ENCODE measurements around the gene ZRANB3.
"Not testable (repeated sequence)": the region's sequence is repeated elsewhere in the genome, so short reads cannot be mapped to it uniquely, and the experiment has no call there.

Gene ZRANB3

DNA sequence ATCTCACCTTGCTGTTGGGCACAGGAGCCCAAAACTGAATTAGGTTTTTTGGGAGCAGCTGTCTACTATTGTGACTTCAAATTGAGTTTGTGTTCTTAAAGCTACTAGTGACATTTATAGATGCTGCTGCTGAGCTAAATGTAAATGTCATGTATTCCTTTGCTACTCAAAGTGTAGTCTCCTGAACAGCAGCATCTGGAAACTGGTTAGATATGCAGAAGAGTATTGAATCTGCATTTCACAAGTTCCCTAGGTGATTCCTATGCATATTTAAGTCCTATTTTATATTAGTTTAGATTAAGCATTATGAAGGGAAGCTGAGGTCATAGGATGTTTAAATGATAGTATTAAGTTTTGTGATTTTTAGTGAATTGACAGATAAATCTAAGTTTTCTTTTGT is 411.4 kb downstream of the ZRANB3 start:
- H4K20me1 ChIP-seq (ENCODE audit: insufficient read depth, low read length, poor library complexity, severe bottlenecking), result no peaks in the 10 kb centered on the region
- H3K36me3 ChIP-seq (ENCODE audit: insufficient read depth, low read length), result peaks cover 26% of the 10 kb centered on the region; the same call in 1 of the 2 replicates
- H3K9me2 ChIP-seq (replicated peaks; ENCODE audit: low read depth, low read length), result no peaks in the 10 kb centered on the region
- H2AFZ ChIP-seq (ENCODE audit: low read length), result no peak overlapping the region
- no peak overlapping the region for H3K9ac ChIP-seq (ENCODE audit: low read depth, low read length, poor library complexity, severe bottlenecking)
- no peak overlapping the region for H3K4me3 ChIP-seq (ENCODE audit: low read length, poor library complexity, severe bottlenecking)
- H3K27me3 ChIP-seq (ENCODE audit: insufficient read depth, low read length, poor library complexity, severe bottlenecking), result no peaks in the 10 kb centered on the region
- no peak for TF ChIP-seq EZH2phosphoT487 (IDR thresholded peaks at IDR 0.05; ENCODE audit: borderline replicate concordance)
- TF ChIP-seq, protein P1, sequence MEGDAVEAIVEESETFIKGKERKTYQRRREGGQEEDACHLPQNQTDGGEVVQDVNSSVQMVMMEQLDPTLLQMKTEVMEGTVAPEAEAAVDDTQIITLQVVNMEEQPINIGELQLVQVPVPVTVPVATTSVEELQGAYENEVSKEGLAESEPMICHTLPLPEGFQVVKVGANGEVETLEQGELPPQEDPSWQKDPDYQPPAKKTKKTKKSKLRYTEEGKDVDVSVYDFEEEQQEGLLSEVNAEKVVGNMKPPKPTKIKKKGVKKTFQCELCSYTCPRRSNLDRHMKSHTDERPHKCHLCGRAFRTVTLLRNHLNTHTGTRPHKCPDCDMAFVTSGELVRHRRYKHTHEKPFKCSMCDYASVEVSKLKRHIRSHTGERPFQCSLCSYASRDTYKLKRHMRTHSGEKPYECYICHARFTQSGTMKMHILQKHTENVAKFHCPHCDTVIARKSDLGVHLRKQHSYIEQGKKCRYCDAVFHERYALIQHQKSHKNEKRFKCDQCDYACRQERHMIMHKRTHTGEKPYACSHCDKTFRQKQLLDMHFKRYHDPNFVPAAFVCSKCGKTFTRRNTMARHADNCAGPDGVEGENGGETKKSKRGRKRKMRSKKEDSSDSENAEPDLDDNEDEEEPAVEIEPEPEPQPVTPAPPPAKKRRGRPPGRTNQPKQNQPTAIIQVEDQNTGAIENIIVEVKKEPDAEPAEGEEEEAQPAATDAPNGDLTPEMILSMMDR (conservative IDR thresholded peaks at IDR 0.05; ENCODE audit: low read length), result no peak
- H3K4me2 ChIP-seq (ENCODE audit: low read depth, low read length, poor library complexity, severe bottlenecking), result no peak overlapping the region
- H3F3A ChIP-seq (ENCODE audit: low read depth), result no peaks in the 10 kb centered on the region
- no peaks in the 10 kb centered on the region for H3K9me3 ChIP-seq (ENCODE audit: insufficient read depth, low read depth, low read length)
- no peaks in the 10 kb centered on the region for H3K4me1 ChIP-seq (ENCODE audit: insufficient read depth, low read length, poor library complexity, severe bottlenecking)
- H3K79me2 ChIP-seq (ENCODE audit: insufficient read depth, low read length), result no peaks in the 10 kb centered on the region

DNA sequence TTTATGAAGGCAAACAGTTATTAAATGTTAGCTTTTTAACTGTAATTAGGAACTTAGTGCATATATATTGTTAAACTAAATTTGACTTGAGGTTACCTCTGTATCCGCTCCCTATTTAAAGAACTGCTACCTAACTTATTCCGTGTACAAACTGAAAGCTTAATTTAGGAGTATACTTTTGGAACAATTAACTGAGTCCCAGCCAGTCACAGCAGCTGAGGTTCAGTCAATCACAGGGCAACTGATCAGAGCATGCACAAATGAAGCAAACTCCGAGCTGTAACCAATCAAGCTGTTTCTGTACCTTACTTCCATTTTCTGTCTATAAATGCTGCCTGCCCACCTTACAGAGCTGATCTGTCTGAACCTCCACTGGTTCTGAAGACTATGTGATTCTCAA is 417.7 kb downstream of the ZRANB3 start:
- H3K9me2 ChIP-seq (replicated peaks; ENCODE audit: low read depth, low read length), result no peaks in the 10 kb centered on the region
- H3K36me3 ChIP-seq (ENCODE audit: insufficient read depth, low read length), result peaks cover 25% of the 10 kb centered on the region; the same call in 1 of the 2 replicates
- no peaks in the 10 kb centered on the region; the same call in 1 of the 2 replicates for H3F3A ChIP-seq (ENCODE audit: low read depth)
- H3K27me3 ChIP-seq (ENCODE audit: insufficient read depth, low read length, poor library complexity, severe bottlenecking), result no peaks in the 10 kb centered on the region
- H3K4me1 ChIP-seq (ENCODE audit: insufficient read depth, low read length, poor library complexity, severe bottlenecking), result no peaks in the 10 kb centered on the region
- H2AFZ ChIP-seq (ENCODE audit: low read length), result no peak overlapping the region
- H3K9ac ChIP-seq (ENCODE audit: low read depth, low read length, poor library complexity, severe bottlenecking), result no peak overlapping the region
- no peak overlapping the region for H3K4me3 ChIP-seq (ENCODE audit: low read length, poor library complexity, severe bottlenecking)
- TF ChIP-seq, protein P1 (conservative IDR thresholded peaks at IDR 0.05; ENCODE audit: low read length), result no peak
- no peaks in the 10 kb centered on the region for H4K20me1 ChIP-seq (ENCODE audit: insufficient read depth, low read length, poor library complexity, severe bottlenecking)
- H3K4me2 ChIP-seq (ENCODE audit: low read depth, low read length, poor library complexity, severe bottlenecking), result no peak overlapping the region
- H3K9me3 ChIP-seq (ENCODE audit: insufficient read depth, low read depth, low read length), result no peaks in the 10 kb centered on the region
- H3K79me2 ChIP-seq (ENCODE audit: insufficient read depth, low read length), result no peaks in the 10 kb centered on the region

GRCh38 chr2:135105513-135106316 is 425.3 kb downstream of the ZRANB3 start:
- H2AFZ ChIP-seq (ENCODE audit: low read length); H3K9ac ChIP-seq (ENCODE audit: low read depth, low read length, poor library complexity, severe bottlenecking); H3K27me3 ChIP-seq (ENCODE audit: insufficient read depth, low read length, poor library complexity, severe bottlenecking); H4K20me1 ChIP-seq (ENCODE audit: insufficient read depth, low read length, poor library complexity, severe bottlenecking); H3K4me1 ChIP-seq (ENCODE audit: insufficient read depth, low read length, poor library complexity, severe bottlenecking); H3K79me2 ChIP-seq (ENCODE audit: insufficient read depth, low read length); H3K36me3 ChIP-seq (ENCODE audit: insufficient read depth, low read length); H3K4me3 ChIP-seq (ENCODE audit: low read length, poor library complexity, severe bottlenecking); H3K4me2 ChIP-seq (ENCODE audit: low read depth, low read length, poor library complexity, severe bottlenecking); H3F3A ChIP-seq (ENCODE audit: low read depth); H3K9me2 ChIP-seq (replicated peaks; ENCODE audit: low read depth, low read length); H3K9me3 ChIP-seq (ENCODE audit: insufficient read depth, low read depth, low read length): not testable (repeated sequence)

DNA sequence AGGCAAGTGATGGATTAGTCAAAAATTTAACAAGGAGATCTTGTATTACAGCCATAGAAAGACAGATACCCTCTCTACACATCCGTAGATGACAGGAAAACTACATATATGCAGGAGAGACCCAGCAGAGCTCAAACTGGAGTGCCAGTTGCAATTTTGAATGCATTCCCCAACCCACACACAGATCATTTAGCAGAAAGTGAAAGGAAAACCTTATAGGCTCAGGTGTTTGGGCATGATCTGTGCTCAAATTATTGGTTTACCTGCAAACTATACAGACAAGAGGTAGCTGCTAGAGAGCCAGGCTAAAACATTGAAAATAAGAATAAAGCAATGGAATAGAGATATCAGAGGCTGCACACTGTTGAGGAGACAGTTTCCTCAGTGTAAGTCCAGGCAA is 427.2 kb downstream of the ZRANB3 start:
- Histone ChIP-seq H3K4me3 (ENCODE audit: low read length, poor library complexity, severe bottlenecking) (no peak overlapping the region), H3K9me2 (replicated peaks; ENCODE audit: low read depth, low read length) (no peaks in the 10 kb centered on the region), H3F3A (ENCODE audit: low read depth) (no peaks in the 10 kb centered on the region; the same call in 1 of the 2 replicates), H3K9ac (ENCODE audit: low read depth, low read length, poor library complexity, severe bottlenecking) (no peak overlapping the region), H3K4me2 (ENCODE audit: low read depth, low read length, poor library complexity, severe bottlenecking) (no peak overlapping the region), H3K36me3 (ENCODE audit: insufficient read depth, low read length) (peaks cover 3% of the 10 kb centered on the region; the same call in 1 of the 2 replicates), H3K79me2 (ENCODE audit: insufficient read depth, low read length) (no peaks in the 10 kb centered on the region), H3K27me3 (ENCODE audit: insufficient read depth, low read length, poor library complexity, severe bottlenecking) (no peaks in the 10 kb centered on the region), H4K20me1 (ENCODE audit: insufficient read depth, low read length, poor library complexity, severe bottlenecking) (no peaks in the 10 kb centered on the region), H3K4me1 (ENCODE audit: insufficient read depth, low read length, poor library complexity, severe bottlenecking) (no peaks in the 10 kb centered on the region), H2AFZ (ENCODE audit: low read length) (no peak overlapping the region), H3K9me3 (ENCODE audit: insufficient read depth, low read depth, low read length) (no peaks in the 10 kb centered on the region; the same call in 1 of the 2 replicates)
- no peak for TF ChIP-seq EZH2phosphoT487 (IDR thresholded peaks at IDR 0.05; ENCODE audit: borderline replicate concordance)
